Fibroblast of skin of back (primary cell): ENCODE data around the gene VPS52.
"Not testable (repeated sequence)": the region's sequence is repeated elsewhere in the genome, so short reads cannot be mapped to it uniquely, and the experiment has no call there.

Source experiments
- DNase-seq: peaks from one replicate; pipeline ENCODE4 v3.0.0-alpha.2; 2013

The VPS52 gene

DNA sequence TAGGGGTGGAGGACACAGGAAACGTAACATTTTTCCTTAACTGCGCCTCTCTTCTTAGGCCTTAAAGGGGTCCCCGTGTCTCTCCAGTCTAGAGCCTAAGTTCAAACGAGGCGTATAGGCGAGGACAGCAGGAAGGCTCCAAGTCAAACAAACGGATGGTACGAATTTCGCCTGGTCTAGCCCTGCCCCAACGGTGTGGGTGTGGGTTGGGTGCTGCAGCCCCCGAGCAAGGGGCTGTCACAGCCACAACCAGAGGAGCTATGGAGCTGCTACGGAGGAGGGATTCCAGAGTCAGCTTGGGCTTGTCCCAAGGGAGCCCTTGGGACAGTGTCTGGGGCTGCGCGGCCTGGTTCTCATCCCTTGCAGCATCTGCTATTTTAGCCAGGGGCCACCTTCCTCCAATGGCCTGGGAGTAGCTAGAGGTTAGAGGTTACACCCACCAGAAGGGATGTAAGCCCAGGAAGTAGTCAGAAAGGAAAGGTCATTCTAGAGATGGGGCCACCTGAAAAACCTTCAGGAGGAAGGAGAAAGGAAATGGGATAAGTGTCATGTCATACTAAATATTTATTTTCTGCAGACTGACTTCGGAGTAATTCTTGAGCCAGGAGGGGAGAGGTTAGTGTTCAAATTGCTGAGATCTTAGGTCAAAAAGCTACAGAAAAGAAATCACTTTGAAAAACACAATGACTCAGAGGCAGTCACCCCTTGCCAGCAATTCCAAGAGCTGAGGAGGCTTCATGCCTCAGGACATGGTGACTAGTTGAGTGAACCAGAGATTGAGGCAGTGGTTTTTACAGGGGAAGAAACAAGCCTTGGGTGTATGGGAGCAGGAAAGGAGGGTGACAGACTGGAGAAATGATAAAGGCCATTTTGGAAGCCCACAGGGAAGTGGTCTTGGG, 21.7 kb downstream of the VPS52 start:
- peak; percentile 93 for DNase-seq

DNA sequence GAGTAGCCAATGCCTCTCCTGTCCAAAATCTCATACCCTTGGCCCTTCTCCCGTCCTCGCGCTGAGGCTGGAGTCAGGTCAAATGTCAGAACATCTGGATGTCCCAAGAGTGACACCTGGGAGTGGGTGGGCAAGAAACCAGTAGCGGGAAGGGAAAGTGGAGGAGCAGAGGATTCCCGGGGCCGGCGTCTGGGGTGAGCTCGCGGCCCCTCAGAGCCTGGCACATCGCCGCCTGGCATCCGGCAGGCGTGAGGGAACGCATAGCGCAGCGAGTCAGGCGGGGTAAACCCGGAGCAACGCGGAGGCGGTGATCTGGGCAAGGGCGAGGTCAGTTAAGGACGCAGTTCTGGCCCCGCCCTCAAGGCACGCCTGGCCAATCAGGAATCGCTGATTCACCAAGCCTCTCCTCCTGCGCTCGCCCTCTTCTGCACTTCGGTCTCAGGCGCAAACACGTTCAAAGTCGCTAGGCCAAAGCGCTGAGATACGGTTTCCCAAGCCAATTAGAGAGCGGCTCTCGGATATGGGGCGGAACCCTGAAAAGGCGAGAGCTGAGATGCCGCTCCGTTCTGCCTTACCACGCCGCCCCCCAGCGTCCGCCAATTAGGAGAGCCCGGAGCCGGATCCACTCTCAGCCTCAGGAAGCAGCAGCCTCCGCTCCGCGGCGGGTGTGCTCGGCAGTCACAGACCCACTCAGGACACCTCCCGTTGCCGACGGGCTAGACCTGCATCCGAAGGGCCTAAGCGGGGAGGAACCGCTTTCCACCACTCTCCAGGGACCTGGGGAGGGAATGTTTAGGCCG, 22.5 kb downstream of the VPS52 start:
- DNase-seq, result peak; percentile 100

DNA sequence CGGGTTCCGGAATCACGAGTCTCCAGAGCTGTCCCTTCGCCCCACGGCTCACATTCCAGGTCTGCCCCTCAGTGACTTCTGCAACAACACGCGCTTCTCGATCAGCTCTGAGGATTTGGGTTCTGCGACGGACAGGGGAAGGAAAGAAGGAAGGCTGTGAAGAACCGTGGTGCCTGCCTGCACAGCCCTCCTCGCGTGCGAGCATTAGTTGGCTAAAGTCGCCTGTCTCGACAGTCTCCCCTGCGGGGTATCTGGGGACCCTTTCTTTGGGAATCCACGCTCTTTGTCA, 23.1 kb downstream of the VPS52 start:
- no peak for DNase-seq

DNA sequence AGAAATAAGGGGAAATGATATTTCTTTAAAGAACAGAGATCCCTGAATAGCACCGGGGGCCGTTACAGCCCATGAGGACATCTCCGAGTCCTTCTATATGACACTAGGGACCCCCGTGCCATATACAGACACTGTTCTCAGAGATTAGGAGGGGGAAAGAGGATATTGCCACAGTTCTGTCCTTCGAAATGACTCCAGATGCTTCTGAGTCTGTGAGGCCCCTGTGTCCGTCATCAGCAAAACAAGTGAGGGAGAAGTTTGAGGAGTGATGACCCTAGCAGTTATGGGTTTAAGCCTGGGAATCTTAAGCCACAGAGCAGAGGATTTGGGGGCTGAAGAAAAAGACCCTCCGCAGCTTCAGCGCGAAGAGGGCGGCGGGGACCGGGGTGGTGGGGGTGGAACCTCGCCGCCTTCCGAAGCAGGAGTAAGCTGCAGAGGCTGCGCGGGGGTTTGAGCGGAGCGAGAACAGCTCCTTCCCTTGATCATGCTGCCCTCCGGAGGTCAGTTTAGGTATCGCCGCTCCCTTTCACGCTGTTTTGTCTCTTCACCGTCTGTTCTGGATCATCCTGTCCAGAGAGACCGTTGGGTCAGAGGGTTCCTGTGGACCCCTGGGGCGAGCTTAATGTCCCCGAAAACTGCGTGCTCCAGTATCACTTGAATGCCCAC, 23.6 kb downstream of the VPS52 start:
- DNase-seq, result peak; percentile 80

DNA sequence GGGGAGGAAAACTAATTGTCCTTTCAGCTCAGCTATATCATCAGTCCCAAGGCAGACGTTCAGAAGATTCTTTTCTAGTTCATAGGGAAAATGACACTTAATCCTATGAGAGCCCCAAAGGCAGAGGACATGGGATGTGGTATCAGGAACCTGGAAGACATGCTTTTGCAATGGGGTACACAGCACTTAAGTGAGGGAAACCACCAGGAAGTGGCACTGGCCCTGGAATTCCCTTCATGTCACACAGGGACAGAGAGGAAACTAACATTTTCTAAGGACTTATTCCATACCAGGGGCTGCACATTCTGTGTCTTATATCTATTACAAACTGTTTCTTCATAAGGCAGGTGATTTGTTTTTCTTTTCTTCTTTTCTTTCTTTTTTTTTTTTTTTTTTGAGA, 28.2 kb downstream of the VPS52 start:
- DNase-seq, result no peak

DNA sequence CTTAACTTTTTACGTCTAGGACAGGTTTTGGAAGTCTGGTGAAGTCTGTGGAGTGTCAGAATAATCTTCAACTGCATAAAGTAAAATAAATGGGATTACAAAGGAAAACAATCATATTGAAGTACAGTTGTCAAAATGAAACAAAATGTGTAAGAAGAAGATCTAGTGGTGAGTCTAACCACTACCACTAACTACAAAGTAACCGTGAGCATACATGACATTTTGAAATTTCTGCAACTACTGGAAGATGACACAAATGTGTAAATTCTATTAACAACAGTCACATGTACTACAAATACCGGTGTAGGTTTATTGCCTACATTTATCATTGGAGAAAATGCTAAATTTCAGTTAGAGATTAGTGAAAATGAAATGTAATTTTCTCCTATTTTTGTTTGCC, 29.7 kb downstream of the VPS52 start:
- no peak for DNase-seq

DNA sequence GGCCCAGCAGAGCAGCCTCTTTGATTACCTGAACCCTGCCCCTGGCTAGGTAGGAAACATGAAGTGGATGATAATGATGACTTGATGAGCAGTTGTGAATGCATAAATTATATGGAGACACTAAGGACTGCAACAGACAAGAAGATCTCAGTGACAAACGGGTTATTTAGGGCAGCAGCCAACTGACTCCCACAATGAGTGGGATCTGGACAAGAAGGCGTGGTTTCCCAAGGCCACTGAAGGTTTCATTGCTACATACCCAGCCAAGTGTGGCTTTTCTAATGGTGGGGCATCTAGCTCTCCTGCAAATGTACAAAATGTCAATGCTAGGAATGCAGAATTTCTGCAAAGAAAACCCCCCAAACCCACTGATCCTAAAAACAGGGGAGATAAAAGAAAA, 33.9 kb downstream of the VPS52 start:
- DNase-seq, result no peak

DNA sequence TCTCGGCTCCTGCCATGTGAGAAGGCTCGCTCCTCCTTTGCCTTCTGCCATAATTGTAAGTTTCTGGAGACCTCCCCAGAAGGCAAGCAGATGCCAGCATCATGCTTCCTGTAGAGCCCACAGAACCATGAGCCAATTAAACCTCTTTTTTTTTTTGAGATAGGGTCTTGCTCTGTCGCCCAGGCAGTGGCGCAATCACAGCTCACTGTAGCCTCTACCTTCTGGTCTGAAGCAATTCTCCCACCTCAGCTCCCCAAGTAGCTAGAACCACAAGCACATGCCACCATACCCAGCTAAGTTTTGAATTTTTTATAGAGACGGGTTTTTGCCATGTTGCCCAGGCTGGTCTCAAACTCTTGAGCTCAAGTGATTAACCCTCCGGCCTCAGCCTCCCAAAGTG, 34.8 kb downstream of the VPS52 start:
- DNase-seq, result no peak

DNA sequence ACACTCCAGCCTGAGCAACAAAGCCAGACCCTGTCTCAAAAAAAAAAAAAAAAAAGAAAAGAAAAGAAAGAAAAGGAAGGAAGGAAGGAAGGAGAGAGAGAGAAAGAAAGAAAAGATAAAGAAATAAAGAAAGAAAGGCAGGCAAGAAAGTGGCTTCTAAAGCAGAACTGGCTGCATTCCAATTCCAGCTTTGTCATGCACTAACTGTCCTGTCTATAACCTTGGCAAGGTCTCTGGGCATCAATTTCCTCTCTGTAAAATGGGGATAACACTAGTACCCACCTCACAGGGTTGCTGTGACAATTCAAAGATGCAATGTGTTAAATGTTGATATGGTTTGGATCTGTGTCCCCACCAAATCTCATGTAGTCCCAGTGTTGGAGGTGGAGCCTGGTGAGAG, 35.3 kb downstream of the VPS52 start:
- DNase-seq, result no peak

DNA sequence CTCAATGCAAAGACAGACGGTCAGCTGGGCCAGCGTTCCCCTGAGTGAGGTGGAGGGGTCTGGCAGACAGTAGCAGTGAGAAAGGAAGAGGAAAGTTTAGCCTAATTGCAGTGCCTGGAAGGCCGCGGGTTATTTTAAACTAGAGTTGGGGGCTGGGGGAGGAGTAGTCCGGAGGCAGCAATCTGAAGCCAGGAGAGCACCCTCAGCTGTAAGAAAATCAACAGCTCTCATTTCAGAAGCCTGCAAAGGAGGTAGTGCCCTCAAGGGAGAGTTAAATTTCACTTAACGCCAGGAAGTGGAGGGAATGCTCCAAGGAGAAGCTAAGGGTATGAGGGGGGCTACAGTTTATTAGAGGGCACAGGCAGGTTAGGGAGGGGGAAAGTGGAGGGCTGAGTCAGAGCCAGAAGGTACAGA, 36.4 kb downstream of the VPS52 start:
- no peak for DNase-seq

DNA sequence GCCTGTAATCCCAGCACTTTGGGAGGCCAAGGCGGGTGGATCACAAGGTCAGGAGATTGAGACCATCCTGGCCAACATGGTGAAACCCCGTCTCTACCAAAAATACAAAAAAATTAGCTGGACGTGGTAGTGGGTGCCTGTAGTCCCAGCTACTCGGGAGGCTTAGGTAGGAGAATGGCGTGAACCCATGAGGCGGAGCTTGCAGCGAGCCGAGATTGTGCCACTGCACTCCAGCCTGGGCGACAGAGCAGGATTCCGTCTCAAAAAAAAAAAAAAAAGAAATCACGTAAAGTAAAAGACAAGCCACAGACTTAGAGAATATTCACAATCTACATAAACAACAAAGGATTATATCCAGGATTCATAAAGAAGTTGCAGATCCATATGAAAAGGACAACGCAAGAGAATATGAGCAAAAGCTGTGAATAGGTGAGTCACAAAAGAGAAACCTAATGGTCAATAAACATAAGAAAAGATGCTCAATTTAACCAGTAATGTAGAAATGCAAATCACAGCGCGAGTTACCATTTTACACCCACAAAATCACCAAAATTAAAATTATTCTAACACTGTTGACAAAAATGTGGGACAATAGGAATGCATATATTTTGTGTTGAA, 45.1 kb downstream of the VPS52 start:
- DNase-seq, result not testable (repeated sequence)

DNA sequence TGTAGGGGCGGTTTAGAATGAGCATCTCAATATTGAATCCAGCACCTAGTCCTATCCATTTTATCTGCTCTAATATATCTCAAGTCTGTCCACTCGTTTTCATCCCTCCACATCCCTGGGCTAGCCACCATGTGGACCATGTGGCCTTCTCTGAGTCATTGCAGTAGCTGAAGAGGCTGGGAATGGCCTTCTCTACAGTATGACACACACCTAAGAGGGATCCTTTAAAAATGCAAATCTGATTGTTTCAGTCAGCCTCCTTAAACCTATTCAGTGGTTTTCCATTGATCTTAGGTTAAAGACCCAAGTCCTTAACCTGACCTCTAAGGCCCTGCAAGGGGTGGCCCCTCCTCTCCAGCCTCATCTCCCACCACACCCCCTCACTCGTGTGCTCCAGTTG, 54.0 kb downstream of the VPS52 start:
- DNase-seq, result no peak

DNA sequence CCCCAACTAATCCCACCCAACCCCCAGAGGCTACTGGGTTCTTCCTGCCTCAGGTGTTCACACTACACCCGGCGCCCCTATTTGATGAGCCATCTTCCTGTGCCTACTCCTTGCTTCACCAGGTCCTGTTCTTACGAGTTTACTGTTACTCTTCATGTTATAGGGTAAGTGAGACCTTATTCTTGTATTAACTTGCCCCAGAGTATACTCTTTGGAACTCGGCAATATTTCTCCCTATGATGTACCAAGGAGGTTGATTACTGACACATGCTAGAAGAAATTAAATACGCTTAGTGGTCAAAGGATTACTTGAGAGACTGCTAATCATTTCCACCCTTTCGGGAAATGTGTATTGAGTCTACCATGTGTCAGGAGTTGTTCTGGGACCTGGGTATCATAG, 54.4 kb downstream of the VPS52 start:
- DNase-seq, result no peak

DNA sequence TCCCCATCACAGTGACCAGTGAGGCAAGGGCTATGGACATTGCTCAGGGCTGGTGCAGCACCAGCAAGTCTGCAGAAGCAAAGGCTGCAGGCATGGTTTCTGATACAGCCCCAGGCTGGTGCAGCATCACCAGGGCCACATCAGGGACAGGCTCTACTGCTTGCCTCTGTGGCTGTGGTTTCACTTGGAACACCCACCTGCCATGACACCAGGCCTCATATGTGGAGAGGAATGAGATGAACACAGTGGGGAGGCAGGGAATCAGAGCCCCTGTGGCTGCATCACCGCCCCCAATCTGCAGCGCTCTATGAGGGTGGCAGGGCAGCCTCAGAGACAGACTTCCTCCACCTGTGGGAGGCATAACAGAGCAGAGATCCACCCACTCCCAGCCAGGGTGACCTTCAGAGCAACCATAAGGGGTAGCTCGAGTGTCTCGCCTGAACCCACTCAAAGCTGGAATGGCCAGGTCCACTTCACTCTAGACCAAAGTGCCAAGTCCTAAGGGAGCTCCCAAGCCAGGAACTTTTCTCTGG, 55.5 kb downstream of the VPS52 start:
- no peak for DNase-seq

DNA sequence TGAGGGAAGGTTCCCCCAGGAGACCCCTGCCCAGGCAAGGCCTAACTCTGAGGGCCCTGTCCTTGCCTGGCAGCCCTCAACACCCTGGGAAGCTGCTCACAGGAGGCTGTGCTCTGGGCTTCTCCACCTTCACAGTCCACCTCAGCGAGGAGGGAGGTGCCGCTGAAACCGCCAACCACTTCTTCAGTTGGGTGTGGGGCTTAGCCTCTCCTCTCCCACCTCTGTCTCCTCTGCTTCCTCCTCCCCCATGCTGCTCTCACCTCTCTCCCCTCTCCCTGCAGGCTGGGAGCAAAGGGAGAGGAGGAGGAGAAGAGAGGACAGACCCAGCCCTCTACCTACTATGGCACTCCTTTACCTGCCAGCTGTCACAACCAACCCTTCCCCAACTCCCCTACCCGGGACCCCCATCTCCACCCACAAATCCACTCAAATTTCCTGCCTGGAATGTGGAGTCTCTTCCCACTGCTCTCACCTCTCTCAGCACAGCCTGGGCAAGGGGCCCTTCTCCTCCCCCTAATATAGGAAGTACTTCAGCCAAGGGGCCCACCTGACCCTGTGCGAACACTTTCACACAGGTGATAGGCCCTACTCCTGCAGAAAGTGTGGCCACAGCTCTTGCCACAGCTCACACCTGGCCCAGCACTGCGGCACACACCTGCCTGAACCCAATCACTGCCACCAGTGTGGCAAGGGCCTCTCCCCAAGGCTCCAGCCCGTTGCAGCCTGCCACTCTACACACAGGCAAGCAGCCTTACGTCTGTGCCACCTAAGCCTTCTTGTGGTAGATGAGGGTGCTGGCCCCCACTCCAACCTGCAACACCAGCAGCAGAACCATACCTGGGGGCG, 56.2 kb downstream of the VPS52 start:
- DNase-seq, result no peak

DNA sequence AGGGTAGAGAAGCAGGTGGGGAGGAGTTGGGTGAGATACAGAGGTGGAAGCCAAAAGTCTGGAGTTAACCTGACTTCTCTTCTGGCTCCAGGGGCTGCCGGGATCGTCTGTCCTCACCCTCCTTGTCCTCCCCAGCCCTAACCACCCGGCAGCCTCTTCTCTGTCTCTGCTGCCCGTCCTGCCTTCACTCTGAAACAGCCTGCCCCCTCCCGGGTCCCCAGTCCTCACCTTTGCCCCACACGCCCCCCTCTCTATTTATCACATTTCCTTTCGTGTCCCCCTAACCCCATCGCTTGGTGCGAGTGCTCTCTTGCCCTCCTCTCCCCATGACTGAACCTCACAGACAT, 57.7 kb downstream of the VPS52 start:
- DNase-seq, result no peak

DNA sequence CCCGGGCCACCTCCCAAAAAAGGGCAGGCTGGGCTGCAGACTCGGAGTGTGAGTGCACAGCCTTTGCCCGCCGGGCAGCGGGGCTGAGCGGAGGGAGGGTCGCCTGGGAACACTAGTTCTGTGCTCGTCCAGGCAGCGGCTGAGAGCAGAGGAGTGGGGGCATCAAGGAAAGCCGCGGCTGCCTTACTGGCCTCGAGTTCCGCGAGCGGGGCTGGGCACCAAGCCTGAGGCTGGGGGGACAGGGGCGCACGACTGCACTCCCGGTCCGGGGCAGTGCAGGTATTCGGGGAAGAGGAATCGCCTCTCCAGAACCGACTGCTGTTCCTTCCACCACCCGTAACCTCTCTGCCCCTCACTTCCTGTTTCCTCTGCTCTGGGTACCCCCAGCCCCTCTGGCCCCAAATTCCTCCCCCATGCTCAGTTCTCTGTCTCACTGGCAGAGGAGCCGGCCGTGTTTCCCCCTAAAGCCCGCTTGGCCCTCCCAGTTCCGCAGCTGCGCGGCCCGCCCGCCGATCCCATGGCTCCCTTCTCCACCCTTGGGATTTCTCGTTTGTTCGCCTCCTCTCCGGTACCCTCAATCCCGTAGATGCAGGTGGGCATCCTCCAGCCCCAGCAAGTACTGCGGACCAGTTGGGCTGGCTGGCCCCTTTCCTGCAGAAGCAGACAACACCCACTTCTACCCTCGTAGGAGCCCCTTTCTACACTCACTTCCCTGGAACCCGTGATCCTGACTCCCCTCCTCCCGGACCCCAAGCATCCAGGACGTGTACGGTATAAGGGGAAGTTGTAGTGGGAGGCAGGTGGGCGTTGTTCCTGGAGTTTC, 58.3 kb downstream of the VPS52 start:
- no peak for DNase-seq

DNA sequence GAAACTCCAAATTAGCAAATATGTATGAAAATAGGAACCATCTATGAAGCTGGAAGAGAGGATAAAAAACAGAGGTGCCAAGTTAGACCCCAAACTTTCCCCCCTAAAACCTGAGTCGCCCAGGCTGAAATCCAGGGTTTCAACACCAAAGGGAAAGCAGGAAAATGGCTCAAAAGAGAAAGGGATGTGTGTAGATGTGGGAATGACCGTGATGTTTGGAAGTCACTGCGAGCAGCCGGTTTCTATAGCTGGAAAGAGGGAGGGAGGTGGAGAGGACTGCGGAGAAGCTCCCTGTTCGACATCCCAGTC, 58.9 kb downstream of the VPS52 start:
- DNase-seq, result no peak

DNA sequence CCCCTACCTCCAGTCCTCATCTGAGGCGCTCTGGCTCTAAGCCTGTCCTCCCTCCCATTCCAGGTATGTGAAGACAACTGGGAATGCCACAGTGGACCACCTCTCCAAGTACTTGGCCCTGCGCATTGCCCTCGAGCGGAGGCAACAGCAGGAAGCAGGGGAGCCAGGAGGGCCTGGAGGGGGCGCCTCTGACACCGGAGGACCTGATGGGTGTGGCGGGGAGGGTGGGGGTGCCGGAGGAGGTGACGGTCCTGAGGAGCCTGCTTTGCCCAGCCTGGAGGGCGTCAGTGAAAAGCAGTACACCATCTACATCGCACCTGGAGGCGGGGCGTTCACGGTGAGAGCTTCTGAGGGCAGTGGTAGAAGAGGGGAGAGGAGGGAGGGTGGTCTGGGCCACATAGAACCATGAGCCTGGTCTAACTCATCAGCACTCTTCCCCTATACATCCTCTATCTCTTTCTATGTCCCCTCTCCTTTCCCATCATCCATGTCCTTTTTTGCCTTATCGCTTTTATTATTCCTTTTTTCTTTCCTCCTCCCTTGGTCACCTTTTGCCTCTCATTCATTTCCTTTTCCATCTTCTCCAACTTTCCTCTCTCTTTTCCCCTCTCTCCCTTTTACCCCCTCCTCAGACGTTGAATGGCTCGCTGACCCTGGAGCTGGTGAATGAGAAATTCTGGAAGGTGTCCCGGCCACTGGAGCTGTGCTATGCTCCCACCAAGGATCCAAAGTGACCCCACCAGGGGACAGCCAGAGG, 59.8 kb downstream of the VPS52 start:
- no peak for DNase-seq

DNA sequence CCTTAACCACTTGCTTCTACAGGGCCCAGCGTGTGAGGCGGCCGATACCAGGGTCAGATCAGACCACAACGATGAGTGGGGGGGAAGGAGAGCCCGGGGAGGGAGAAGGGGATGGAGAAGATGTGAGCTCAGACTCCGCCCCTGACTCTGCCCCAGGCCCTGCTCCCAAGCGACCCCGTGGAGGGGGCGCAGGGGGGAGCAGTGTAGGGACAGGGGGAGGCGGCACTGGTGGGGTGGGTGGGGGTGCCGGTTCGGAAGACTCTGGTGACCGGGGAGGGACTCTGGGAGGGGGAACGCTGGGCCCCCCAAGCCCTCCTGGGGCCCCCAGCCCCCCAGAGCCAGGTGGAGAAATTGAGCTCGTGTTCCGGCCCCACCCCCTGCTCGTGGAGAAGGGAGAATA, 60.5 kb downstream of the VPS52 start:
- no peak for DNase-seq

DNA sequence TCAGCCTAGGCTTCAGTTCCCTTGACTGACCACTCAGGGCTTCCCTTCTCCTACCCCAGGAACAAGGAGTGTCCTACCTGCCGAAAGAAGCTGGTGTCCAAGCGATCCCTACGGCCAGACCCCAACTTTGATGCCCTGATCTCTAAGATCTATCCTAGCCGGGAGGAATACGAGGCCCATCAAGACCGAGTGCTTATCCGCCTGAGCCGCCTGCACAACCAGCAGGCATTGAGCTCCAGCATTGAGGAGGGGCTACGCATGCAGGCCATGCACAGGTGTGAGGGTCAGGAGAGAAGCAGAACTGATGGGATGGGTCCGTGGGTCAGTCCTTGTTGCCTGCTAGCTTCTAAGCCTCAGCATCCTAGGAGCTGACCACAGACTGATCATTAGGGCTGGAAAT, 61.8 kb downstream of the VPS52 start:
- DNase-seq, result no peak
